HG02973 (cell line): ENCODE measurements around the gene NUBPL.
"Not testable (repeated sequence)": the region's sequence is repeated elsewhere in the genome, so short reads cannot be mapped to it uniquely, and the experiment has no call there.

Source experiments
- ATAC-seq: cut with Tn5 transposase; IDR thresholded peaks from one replicate; pipeline ENCODE4 v1.9.1; 2021; ENCODE audit warnings: moderate library complexity; ENCODE audit not compliant: unreplicated experiment

Gene NUBPL

DNA sequence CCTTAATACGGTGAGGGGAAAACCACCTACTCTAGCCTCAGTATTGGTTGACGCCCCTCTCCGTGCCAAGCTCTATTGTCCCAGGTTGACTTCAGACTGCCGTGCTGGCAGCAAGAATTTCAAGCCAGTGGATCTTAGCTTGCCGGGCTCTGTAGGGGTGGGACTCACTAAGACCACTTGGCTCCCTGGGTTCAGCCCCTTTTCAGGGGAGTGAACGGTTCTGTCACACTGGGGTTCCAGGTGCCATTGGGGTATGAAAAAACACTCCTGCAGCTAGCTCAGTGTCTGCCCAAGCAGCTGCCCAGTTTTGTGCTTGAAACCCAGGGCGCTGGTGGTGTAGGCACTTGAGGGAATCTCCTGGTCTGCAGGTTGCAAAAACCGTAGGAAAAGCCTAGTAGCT is 107.1 kb downstream of the NUBPL start:
- no peak for ATAC-seq

DNA sequence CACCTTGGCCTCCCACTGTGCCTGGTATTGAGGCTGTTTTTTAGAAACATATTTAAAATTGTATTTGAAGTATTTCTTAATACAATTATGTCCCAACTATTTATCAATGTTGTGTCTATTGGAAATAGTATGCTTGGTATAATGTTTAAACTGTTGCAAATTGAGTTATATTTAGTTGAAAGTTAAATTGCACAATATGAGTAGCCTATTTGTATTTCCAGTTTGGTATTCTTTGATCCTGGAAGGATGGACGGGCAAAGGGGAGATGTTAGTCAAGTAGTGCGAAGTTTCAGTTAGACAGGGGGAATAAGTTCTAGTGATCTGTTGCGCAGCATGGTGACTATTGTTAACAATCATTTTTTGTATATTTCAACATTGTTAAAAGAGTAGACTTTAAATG is 111.5 kb downstream of the NUBPL start:
- no peak for ATAC-seq

DNA sequence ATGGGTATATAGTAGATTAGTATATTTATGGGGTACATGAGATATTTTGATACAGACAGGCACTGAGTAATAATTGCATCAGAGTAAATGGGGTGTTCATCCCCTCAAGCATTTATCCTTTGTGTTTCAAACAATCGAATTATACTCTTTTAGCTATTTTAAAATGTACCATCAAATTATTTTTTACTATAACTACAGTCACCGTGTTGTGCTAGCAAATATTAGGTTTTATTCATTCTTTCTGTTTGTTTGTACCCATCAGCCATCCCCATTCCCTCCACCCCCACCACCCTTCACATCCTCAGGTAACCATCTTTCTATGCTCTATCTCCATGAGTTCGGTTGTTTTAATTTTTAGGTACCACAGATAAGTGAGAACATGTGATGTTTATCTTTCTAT is 115.8 kb downstream of the NUBPL start:
- no peak for ATAC-seq

DNA sequence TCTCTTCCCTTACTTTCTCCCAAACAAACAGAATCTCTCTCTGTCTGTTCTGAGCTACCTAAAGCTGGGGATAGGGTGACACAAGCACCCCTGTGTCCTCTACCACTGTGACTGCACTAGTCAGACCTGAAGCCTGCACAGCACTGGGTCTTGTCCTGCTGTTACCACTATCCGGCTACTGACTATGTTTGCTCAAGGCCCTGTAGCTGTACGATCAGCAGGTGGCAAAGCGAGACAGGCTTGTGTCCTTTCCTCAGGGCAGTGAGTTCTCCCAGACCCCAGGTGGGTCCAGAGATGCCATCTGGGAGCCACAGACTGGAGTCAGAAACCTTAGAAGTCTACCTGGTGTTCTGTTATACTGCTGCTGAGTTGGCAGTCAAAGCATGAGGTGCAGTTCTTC is 116.4 kb downstream of the NUBPL start:
- no peak for ATAC-seq

DNA sequence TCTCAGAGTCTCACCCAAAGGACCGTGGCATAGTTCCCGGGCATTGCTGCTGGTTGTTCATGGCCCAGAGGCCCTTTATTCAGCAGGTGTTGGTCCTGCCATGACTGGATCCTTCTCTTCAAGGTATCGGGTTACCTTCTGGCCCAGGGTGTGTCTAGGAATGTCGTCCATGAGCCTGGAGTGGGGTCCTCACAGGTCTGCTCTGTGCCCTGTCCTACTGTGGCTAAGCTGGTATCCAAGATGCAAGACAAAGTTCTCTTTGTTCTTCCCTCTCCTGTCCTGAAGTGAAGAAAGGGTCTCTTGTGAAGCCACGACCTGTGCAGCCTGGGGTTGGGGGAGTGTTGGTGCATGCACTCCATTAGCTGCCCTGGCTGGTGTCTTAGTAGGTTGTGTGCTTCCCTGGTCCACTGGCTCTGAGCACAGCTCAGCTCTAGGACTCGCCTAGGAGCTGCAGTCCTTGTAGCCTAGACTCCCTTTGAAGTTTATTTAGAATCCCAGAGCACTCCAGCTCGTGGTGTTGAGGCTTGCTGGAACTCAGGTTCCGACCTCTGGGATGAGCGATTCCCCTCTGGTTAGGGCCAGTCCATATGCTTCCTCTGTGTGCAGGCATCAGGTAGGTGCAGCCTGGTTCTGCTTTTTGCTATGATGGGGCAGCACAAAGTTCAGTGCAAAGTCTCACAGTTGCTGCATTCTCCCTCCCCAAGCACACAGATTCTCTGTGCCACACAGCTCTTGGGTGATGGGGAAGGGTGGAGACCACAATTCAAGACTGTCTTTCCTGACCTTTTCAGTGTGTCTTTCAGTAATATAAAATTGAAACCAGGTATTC is 117.4 kb downstream of the NUBPL start:
- ATAC-seq, result no peak

DNA sequence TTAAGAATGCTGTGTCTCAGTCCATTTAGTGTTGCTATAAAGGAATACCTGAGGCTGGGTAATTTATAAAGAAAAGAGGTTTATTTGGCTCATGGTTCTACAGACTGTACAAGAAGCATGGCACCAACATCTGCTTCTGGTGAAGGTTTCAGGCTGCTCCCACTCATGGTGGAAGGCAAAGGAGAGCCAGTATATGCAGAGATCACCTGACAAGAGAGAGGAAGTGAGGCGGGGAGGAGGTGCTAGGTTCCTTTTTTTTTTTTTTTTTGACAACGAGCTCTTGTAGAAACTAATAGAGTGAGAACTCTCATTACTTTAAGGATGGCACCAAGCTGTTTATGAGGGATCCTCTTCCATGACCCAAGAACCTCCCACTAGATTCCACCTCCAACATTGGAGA is 121.6 kb downstream of the NUBPL start:
- no peak for ATAC-seq

DNA sequence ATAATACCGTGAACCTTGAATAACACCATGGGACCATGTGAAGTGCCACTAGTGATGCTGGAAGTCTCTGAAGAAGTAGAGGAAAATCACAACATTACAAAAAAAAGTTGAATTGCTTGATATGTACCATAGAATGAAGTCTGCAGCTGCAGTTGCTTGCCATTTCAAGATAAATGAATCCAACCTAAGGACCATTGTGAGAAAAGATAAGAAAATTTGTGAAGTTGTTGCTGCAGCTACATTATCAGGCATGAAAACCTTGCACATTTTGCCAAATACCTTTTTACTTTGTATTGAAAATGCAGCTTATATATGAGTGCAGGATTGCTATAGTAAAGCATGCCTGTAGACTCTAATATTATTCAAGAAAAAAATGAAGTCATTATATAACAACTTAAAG is 126.5 kb downstream of the NUBPL start:
- ATAC-seq, result no peak

DNA sequence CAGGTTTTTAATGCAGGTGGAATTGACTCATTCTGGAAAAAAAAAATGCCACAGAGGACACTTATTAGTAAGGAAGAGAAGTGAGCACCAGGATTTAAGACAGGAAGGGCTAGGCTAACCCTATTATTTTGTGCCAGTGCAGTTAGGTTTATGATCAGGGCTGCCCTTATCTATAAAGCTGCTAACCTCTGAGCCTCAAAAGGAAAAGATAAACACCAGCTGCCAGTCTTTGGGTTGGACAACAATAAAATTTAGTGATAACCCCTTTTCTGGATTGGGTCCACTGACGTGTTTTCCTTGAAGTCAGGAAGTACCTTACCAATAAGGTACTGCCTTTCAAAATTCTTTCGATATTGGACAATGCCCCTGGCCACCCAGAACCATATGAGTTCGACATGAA is 128.9 kb downstream of the NUBPL start:
- ATAC-seq, result no peak

DNA sequence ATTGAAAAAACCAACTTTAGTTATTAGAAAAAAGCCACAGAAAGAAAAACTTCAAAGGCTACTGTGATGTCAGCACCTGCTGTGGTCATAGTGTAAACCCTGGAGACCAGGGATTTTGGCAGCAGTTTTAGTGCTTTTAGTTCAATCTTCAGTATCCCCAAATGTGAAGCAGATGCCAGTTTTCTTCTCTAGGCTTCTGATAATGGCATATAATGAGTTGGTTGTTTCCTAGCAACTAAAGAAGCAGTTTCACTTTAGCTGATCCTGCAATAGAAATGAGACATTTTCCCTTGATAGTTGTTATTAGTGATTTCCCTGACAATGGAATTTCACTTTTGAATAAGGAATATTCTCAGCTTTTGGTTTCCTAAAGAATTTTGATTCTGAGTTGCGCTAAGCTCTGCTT is 131.2 kb downstream of the NUBPL start:
- no peak for ATAC-seq

DNA sequence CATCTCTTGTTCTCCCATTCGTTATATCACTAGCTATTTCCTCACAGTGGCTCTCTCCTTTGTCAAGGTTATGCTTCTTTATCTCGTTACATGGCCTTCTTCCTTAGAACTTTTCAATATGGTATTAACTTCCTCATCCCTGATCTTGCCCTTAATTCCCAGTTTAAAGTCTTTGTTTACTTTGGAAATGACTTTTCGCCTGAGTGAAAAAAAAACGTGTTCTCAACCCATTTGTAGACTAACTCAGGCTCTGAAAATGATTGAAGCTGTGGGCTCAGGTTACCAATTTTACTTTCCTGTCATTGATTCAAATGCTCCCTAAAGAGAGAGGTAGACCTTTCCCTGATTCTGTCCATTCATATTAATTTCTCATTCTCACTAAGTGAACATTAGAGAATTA is 135.2 kb downstream of the NUBPL start:
- ATAC-seq, result no peak

DNA sequence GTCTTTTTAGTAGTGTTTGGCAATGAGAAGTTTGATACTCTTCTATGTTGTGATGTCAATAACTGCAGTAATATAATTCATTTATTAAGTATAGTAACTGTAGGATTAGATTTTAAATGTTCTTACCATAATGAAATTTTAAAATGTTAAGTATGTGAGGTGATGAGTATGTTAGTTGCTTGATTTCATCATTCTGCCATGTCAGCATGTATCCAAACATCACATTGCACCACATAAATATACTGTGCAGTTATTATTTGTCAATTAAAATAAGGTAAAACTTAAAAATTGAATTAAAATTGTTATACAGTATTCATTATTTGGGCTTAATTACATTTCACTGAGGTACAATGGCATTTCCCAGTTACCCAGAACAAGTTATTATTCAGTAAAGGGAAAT is 138.6 kb downstream of the NUBPL start:
- no peak for ATAC-seq

DNA sequence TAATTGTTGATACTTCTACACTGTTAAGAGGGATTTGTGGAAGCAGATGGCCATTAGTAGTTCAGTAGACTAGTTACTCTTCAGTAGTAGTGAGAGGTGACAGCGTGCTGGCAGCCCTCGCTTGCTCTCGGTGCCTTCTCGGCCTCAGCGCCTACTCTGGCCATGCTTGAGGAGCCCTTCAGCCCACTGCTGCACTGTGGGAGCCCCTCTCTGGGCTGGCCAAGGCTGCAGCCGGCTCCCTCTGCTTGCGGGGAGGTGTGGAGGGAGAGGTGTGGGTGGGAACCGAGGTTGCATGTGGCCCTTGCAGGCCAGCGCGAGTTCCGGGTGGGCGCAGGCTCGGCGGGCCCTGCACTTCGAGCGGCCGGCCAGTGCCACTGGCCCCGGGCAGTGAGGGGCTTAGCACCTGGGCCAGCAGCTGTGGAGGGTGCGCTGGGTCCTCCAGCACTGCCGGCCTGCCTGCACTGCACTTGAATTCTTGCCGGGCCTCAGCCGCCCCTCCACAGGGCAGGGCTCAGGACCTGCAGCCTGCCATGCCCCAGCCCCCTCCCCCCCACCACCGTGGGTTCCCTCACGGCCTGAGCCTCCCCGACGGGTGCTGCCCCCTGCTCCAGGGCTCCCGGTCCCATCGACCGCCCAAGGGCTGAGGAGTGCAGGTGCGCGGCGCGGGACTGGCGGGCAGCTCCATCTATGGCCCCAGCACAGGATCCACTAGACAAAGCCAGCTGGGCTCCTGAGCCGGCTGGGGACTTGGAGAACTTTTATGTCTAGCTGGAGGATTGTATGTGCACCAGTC is 139.3 kb downstream of the NUBPL start:
- ATAC-seq, result no peak

DNA sequence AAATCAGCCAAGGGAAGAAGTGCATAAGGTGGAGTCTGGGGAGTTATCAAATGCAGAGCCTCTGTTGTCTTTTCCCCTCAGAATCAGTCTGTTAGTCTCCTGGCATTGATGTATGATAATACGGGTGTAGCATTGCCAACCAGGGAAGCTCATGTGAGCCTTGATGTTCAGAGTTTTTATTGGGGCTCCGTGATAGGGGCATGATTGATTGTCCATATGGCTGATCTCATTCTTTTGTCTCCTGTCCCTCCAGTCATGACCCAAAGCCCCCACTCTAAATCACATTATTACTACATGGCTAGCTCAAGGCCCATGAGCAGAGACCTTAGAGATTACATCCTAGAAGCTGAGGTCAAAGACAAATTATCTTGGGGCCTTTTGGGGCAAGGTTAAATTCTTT is 140.9 kb downstream of the NUBPL start:
- no peak for ATAC-seq

DNA sequence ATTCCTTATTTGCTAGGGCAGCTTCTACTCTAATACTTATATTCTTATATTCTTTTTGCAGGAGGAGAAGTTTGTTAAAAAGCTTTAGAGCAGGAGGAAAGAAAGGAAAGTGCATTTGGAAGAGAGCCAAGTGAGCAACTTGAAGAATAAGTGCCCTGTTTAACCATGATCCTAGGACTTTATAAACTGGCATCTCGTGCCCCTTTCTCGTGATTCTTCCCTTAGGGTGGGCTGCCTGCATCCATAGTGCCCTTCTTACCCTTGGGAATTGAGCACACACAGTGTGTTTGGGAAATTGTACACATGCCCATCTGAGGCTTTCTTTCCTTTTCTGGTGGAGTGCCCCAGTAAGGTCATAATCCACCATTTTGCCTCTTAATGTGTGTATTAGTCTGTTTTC is 141.9 kb downstream of the NUBPL start:
- ATAC-seq, result no peak

DNA sequence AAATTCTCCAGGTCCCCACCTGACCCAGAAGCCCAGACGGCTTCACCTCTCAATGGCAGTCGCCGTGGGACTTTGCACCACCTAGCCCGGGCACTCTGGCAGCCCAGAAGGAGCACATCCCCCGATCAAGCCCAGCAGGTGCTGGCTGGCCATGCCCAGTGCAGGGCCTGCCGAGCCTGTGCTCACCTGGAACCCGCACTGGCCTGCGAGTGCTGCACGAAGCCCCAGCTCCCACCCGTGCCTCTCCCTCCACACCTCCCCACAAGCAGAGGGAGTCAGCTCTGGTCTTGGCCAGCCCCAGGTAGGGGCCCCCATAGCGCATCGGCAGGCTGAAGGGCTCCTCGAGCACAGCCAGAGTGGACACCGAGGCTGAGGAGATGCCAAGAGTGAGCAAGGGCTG is 144.5 kb downstream of the NUBPL start:
- ATAC-seq, result no peak

DNA sequence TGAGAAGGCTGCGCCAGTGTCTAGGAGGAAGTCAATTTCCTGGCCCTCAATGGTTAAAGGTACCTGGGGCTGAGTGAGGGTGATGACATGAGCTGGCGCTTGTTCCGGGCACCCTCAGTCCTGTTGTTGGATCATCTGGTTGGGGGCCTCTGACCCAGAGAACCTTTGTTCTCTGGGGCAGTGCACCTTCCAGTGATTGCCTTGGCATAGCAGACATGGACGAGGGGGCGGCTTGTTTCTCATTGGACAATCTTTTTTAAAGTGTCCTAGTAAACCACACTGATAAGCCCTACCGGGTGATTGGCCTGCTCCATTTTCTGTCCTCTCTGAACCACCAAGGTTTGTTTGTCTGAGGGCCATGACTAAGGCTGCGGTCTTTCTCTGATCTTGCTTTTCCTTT is 147.5 kb downstream of the NUBPL start:
- ATAC-seq, result not testable (repeated sequence)

DNA sequence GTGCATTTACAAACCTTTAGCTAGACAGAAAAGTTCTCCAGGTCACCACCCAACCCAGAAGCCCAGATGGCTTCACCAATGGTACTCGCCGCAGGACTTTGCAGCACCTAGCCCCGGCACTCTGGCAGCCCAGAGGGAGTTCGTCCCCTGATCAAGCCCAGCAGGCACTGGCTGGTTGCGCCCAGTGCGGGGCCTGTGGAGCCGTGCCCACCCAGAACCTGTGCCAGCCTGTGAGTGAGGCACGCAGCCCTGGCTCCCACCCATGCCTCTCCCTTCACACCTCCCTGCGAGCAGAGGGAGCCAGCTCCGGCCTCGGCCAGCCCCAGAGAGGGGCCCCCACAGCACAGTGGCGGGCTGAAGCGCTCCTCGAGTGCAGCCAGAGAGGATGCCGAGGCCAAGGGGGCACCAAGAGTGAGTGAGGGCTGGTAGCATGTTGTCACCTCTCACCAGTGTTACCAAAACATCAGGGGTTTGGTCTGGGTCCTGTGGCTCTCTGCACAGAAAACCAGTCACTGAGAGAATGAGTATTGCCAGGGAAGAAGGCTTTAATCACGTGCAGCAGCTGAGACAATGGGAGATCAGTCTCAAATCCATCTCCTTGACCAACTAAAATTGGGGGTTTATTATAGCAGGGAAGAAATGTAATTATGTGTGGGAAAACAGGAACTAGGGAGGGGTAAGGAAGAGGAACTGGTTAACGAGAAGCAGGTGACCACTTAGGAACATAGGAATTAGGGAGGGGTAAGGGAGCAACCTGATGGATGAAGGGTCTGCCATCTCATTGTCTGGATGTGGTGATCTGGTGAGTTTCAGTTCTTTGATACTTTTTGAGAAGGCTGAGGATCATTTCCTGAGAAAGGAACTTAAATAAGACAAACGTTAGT is 151.3 kb downstream of the NUBPL start:
- no peak for ATAC-seq

DNA sequence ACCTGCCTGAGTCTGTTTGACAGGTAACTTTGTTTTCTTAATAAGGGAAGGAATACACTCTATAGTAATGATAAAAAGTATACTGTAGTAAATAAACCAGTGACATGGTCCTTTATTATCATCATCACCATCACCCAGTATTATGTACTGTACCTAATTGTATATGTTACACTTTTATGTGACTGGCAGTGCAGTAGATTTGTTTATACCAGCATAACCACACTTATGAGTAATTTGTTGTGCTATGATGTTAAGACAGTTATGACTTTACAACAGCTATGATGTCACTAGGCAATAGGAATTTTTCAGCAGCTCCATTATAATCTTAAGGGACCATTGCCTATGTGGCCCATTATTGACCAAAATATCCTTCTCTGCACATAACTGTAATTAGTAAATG is 155.0 kb downstream of the NUBPL start:
- ATAC-seq, result no peak

DNA sequence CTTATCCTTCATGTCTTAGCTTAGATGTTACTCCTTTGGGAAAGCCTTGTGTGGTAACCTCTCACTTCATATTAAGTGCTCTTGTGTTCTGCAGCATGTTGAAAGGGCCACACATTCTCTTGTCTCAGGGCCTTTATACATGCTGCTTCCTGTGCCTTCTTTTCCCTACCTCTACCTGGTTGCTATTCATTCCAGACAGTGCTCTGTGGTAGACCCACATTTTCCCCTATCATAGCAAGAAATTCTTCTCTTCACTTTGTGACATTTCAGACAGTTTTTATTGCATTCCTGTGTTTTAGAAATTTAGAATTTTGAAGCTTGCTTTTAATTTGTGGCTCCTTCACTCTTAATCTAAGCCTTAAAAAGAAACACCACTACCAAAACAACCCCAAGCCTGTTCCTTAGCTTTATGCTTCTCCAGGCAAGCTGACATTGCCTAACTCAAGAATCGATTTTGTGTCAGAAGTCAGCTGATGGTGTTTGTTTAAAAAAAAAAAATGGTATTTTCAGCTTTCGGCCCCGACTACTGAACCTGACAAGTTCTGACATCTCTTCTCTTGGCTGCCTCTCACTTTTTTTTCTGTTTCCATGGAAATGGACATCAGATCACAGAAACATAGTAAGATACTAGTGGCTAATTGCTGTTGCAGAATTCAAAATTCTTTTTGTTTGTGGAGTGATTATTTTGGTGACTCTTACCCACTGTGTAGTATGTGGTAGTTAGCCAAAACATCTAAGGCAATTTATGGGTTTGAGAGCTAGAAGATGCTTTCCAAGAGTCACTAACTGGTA is 156.3 kb downstream of the NUBPL start:
- no peak for ATAC-seq

DNA sequence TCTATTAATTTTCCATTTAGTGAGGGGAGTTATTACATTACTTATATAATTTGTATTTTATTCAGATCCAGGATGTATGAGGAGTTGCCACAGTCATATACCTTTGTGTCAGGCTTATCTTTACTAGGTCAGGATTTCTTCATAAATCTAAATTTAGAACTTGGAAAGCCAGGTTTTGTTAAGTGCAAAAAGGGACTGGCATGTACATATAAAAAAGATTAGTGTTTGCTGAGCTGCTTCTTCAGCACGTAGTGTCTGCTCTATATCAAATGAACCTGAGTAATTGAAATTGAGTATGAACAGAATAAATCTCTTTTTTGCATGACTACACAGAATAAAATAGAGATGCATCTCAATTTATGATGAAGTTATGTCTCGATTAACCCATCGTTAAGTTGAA is 157.4 kb downstream of the NUBPL start:
- ATAC-seq, result no peak

DNA sequence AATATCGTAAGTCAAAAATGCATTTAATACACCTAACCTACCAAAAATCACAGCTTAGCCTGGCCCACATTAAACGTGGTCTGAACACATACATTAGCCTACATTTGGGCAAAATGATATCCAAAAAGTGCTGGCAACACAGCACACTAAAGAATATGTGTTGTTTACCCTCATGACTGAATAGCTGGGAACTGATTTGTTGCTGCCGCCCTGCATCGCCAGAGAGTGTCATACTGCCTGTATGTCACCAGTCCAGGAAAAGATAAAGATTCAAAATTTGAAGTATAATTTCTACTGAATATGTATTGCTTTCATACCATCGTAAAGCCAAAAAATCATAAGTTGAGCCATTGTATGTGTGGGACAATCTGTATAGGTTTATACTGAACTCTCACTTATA is 157.8 kb downstream of the NUBPL start:
- no peak for ATAC-seq
